Stimulated activated CD4-positive, alpha-beta T cell treated with anti-CD3 and anti-CD28 coated beads, Interleukin-4, amount 100 ng/mL, for 24 hours (primary cell): Measurements from ENCODE around the gene HOXD13.

Experiments used
- DNase-seq: peaks from one replicate; pipeline ENCODE4 v3.0.0-alpha.2; 2020

The HOXD13 gene

DNA sequence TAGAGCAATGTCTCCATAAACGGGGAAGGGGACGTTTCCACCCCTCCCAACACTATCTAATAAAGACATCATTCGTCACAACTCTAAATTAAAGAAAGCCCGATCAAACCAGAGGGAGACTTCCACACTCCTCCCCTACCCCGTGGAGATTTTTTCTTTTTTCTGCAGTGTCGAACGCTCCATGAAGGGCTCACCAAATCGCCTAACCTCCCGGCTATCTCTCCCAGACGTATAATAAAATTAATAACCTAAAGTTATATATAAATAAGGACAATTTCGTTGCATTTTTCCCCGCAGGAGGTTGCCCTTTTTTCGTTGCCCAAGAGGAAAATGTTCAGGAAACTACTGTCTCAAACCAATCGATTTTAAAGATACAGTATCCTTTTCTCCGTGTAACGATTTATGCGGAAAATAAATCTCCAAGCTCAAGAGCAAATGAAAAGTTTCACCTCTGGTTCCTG lies 11.1 kb upstream of the HOXD13 start:
- DNase-seq, result no peak

DNA sequence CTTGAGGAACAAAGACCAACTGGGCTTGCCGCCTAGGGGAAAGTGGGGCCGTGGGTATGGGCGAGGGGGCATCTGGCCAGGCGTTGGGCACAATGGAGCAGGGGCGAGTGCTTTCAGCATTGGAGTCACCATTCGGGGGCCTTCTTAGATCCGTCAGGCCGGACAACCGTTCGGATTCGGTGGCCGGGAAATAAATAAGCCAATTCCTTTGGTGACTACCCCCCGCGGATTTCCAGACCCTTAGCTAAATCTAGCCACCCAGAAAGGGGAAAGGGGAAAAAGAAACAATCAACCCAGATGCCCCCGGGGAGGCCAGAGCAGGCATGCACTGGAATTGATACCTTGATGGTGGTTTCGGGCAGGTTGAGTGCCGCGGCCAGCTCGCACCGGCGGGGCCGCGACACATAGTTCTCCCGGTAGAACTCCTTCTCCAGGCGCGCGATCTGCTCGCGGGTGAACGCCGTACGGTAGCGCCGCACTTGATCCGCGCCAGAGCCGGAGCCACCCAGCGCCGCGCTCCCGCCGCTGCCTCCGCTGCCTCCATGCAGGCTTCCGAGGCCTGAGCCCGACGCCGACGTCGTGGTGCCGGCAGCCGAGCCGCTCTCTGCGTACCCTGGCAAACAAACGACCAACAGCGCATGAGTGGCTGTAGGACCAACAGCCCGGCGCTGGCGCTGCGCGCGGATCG lies 10.5 kb upstream of the HOXD13 start:
- DNase-seq, result no peak

- no peak for DNase-seq
Measured at GRCh38 chr2:176082525-176082823, 10.0 kb upstream of the HOXD13 start.

- DNase-seq, result no peak
Measured at GRCh38 chr2:176082824-176083751, 9.4 kb upstream of the HOXD13 start.

DNA sequence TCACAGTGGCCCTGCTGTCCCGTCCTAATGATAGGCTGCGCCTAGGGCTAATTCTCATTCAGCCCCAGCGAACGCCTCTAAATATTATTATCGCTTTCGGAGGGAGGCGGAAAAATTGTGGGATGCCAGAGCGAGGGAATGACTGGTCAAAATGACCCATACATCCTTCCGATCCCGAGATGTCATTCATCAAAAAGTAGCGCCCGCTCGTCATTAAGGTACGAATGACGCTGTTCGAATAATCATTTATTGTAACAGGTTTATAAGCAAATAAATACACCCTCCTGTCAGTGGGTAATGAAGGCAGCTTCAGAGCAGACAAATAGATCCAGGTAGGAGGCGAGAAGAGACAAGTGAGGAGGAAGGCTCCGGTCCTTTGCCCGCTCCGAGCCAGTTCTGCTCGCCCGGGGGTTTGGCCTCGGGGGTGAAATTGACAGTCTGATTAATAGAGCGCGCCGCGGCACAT lies 8.7 kb upstream of the HOXD13 start, which contains the start of gene EVX2:
TSS of gene EVX2 (minus strand) at position 167 of the 466 bp plus-strand sequence. CDS start 186 bp downstream, outside the sequence.
- DNase-seq, result no peak

GRCh38 chr2:176084611-176085119 lies 7.9 kb upstream of the HOXD13 start:
- no peak for DNase-seq

DNA sequence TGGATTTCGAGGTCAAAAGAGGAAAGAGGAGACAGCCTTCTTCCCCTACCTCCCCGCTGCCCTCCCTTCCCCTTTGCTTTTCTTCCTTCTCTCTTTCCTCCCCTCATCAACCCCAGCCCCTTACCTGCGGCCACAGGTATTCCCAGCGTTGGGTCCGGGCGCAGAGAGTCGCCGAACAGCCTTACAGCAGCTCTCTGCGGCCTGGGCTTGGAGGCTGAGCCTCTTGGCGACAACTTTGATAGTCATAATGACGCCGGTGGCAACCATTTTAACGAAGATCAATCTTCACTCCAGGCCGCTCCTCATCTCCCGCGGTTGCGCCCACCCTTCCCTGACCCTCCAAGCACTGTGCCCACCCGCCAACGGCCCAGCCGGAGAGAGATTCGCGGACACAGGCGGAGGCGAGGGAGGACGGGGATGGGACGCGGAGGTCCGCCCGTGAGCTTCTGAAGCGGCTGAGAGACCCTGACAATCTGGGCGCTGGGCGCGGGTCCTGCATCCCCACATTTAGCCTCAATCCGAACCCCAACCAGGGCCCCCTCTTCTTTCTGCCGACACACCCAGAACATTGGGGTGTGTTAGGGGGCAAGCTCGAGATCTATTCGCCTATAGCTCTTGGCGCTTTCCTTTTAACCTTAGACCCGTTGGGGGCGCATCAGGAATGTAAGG lies 7.3 kb upstream of the HOXD13 start:
- DNase-seq, result no peak

GRCh38 chr2:176085861-176086771 lies 6.4 kb upstream of the HOXD13 start:
- no peak for DNase-seq

- DNase-seq, result no peak
Measured at GRCh38 chr2:176087330-176088047, 5.0 kb upstream of the HOXD13 start.

DNA sequence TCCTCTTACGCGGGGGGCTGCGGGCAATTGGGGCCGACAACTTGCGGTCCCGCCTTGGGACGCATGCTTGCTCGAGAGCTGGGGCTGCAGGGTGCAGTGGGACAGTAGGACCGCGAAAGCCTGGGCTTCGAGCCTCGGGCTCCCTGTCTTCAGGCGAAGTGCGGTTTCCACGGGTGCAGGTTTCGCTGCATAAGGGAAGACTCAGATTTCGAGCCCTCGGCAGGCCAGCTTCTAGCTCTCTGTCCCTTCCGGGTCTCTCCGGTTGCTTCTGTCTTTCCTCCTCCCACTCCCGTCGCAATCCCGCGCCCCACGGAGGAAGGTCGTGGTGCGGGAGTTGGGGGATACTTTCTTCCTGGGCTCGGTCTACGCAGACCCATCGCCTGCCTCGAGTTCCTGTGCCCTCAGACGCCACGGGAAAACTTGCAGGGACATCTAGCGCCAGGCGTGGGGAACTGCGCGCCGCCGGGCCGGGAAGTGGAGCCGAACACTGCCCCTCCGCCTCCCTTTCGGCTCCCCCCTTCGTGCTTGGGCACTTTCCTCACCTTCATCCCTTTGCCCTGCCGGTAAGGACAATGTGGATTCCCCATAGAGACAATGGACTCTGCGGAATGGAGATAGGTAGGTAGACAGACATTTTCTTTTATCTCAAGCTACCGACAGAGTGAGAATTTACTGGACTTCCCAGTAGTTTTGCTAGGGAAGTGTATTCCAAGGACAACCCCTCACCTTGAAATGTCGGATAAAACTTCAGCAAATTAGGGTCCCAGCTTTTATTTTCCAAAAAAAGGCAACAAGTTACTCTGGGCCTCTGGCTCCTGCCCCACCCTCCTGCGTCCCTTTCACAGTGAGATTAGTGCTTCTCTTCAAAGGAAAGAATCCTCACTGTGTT lies 4.2 kb upstream of the HOXD13 start:
- DNase-seq, result no peak

DNA sequence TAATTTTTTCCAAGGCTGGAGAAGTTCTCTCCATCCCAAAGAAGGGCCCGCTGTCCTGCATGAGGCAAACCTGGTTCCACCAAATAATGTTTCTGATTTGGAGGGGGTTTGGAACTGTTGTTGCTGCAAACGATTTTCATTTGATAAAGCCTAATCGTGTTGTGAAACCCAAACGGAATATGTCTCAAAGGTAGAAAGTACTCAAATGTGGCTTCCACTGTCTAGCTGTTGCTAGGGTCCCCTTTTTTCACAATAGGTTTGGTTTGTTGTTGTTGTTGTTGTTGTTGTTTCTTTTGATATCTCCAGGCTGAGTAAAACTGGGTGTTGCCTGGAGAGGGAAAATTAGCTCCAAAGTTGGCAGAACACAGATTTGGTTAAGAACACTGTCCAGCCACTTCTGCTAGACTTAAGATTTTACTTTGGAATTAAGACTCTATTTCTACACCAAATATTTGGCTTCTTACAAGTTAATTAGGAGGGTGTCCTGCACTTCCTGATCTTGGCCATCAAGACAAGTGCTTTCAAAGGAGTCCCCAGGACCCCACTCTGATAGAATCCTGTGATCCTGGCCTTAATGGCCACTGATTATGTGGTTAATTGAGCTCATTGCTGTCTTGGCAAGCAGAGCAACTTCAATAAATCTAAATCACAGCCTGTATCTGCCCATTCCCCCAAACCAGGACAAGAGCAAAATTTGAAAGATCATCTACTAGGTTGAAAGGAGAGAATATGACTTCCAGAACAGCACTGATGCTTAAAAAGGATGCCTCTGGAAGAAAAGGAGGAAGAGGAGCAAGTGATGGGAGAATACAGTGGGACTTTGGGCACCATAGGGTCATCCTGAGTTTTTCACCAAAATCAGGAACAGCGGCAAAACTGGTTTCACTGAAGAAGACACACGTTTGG lies 3.3 kb upstream of the HOXD13 start:
- DNase-seq, result no peak

DNA sequence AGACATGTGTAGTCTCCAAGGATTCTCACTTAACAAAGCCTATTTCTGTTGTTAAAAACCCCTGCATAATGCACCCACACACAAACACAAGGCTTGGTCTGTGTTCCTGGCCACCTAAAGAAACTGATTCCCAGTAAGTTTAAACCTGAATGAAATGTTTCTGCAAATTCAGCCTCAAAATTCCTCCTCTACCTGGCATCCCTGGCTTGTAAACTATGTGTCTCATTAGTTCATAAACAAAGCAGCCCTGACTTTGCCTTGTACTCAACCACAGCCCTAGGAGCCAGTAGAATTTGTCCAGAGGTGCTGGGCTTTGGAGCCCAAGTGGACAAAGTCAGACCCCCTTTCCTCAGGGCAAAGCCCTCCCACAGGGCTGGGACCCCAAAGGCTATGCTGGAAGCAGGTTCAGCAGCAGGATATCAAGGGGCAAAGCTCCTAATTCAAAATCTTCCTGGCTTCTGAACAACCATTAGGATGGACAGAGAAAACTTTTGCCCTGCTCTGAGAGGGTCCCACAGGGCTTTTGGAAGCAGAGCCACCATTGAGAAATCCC lies 2.6 kb upstream of the HOXD13 start:
- no peak for DNase-seq

DNA sequence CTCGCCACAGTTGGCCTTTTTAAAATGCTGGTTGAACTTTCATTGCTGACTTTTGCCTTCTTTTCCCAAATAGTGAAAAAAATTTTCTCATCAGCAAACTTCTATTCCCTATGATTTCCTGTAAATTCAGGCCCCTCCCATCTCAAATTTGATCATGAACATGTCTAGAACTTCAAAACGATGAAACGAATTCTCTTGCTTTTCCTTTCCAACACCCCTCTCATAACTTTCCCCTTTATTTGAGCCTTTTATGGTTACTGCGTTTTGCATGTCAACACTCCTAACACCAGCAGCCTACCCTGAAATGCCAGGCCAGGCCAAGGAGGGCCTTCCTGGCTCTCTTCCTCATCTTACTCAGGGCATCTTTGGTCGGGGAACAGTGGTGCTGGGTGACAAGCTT lies 1.7 kb upstream of the HOXD13 start:
- DNase-seq, result no peak

- DNase-seq, result no peak
Measured at GRCh38 chr2:176091329-176092258, 927 bp upstream of the HOXD13 start.

GRCh38 chr2:176093145-176093897 lies 800 bp downstream of the HOXD13 start:
- no peak for DNase-seq

DNA sequence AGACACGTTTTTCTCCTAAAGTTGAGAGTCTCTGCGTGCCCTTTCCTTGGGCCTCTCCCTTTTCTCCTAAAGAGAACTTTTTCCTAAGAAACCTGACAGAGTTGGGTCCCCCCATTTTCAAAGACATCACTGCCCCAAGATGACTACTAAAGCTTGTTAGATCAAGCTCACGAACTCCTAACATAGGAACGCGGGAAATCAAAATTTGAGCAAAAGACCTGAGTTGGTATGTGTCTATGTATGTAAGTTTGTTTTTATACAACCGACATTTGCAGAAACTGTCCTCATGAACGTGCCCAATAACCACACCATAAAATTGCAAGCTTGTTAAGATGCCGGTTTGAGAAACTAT lies 1.4 kb downstream of the HOXD13 start:
- DNase-seq, result no peak

DNA sequence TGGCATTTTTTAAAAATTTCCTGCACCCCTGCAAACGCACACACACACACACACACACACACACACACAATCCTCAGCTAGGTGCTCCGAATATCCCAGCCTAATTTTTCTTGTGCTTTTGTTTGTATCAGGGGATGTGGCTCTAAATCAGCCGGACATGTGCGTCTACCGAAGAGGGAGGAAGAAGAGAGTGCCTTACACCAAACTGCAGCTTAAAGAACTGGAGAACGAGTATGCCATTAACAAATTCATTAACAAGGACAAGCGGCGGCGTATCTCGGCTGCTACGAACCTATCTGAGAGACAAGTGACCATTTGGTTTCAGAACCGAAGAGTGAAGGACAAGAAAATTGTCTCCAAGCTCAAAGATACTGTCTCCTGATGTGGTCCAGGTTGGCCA lies 1.8 kb downstream of the HOXD13 start:
- no peak for DNase-seq
